GM23338 (cell line): ENCODE data around the gene TAT.

Source experiments
- CREB1 ChIP-seq: fragments of 250-450 bp; sonication (Bioruptor Pico); IDR thresholded peaks from 2 replicates; pipeline ENCODE4 v1.5.0; 2020; ENCODE audit warnings: low read depth, mild to moderate bottlenecking, moderate library complexity
- EZH2phosphoT487 ChIP-seq: fragments of 200-600 bp; sonication (generic); IDR thresholded peaks from one replicate; pipeline ENCODE4 v1.8.1; 2018; ENCODE audit warnings: antibody characterized with exemption; ENCODE audit not compliant: unreplicated experiment
- STAT1 ChIP-seq: IDR thresholded peaks from one replicate; pipeline ENCODE4 v1.6.1; 2016; ENCODE audit warnings: antibody characterized with exemption; ENCODE audit not compliant: unreplicated experiment
- TF ChIP-seq, protein P1 (sequence below), 2 experiments: fragments of 200-600 bp in 1 of 2; sonication (generic) in 1 of 2; conservative IDR thresholded peaks; 2 replicates each; pipeline versions ENCODE4 v1.5.1 to v1.6.1; 2016 to 2017; ENCODE audit warnings: antibody characterized with exemption in 2 of 2, low read depth in 2 of 2, mild to moderate bottlenecking in 2 of 2, moderate library complexity in 1 of 2

GRCh38 chr16:71626018-71626857, 49.3 kb upstream of the TAT start, which contains the start of gene MARVELD3:
- TF ChIP-seq EZH2phosphoT487: no peak
- TF ChIP-seq, protein P1, sequence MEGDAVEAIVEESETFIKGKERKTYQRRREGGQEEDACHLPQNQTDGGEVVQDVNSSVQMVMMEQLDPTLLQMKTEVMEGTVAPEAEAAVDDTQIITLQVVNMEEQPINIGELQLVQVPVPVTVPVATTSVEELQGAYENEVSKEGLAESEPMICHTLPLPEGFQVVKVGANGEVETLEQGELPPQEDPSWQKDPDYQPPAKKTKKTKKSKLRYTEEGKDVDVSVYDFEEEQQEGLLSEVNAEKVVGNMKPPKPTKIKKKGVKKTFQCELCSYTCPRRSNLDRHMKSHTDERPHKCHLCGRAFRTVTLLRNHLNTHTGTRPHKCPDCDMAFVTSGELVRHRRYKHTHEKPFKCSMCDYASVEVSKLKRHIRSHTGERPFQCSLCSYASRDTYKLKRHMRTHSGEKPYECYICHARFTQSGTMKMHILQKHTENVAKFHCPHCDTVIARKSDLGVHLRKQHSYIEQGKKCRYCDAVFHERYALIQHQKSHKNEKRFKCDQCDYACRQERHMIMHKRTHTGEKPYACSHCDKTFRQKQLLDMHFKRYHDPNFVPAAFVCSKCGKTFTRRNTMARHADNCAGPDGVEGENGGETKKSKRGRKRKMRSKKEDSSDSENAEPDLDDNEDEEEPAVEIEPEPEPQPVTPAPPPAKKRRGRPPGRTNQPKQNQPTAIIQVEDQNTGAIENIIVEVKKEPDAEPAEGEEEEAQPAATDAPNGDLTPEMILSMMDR (conservative IDR thresholded peaks at IDR 0.05; ENCODE audit: low read depth in 2 of 2): peak in 1 of 2 experiments; percentile 57; a peak in 2 of 4 replicates
- no peak for TF ChIP-seq STAT1
- no peak for TF ChIP-seq CREB1 (CRISPR knock-in tag)
